Nephron progenitor cell (in vitro differentiated cells): ENCODE measurements around the gene FAT4.
A peak's percentile ranks its signal among the peaks of the same experiment; 100 is the strongest.

Experiments used
- DNase-seq: peaks from one replicate; pipeline ENCODE4 v3.0.0; 2021
- H3K27ac Mint-ChIP-seq: 2 replicates; pipeline ENCODE4 v1.8.0; 2021; ENCODE audit warnings: mild to moderate bottlenecking, moderate library complexity, mixed read lengths
- H3K27me3 Mint-ChIP-seq: 2 replicates; pipeline ENCODE4 v1.8.0; 2021; ENCODE audit warnings: mild to moderate bottlenecking, low read depth, mixed read lengths; ENCODE audit not compliant: poor library complexity
- H3K36me3 Mint-ChIP-seq: 2 replicates; pipeline ENCODE4 v1.8.0; 2021; ENCODE audit warnings: low read depth, mixed read lengths
- H3K4me1 Mint-ChIP-seq: 2 replicates; pipeline ENCODE4 v1.8.0; 2021; ENCODE audit warnings: mixed read lengths
- H3K4me3 Mint-ChIP-seq: 2 replicates; pipeline ENCODE4 v1.8.0; 2021; ENCODE audit warnings: mild to moderate bottlenecking, moderate library complexity, mixed read lengths
- H3K9me3 Mint-ChIP-seq: 2 replicates; pipeline ENCODE4 v1.8.0; 2021; ENCODE audit warnings: mild to moderate bottlenecking, moderate library complexity, mixed read lengths
- TF ChIP-seq, protein P1 (sequence below): fragments of 200-600 bp; sonication (generic); IDR thresholded peaks from 2 replicates; pipeline ENCODE4 v1.5.0; 2021; ENCODE audit warnings: antibody characterized with exemption

FAT4 gene

GRCh38 chr4:125314676-125315575 lies at the start of gene FAT4:
Gene FAT4, plus strand, starts transcription at chr4:125314955. Its CDS starts 1,457 bp downstream, at chr4:125316412.
- Mint-ChIP-seq H3K4me3 (peak within 1 kb of the TSS; percentile 97), H3K27me3 (peaks cover 26% of the 10 kb centered on the region), H3K36me3 (peaks cover under 1% of the 10 kb centered on the region), H3K4me1 (peaks cover 41% of the 10 kb centered on the region), H3K27ac (peak within 1 kb of the TSS; percentile 98), H3K9me3 (peaks cover 5% of the 10 kb centered on the region)
- peak; percentile 89 for DNase-seq
- TF ChIP-seq, protein P1, sequence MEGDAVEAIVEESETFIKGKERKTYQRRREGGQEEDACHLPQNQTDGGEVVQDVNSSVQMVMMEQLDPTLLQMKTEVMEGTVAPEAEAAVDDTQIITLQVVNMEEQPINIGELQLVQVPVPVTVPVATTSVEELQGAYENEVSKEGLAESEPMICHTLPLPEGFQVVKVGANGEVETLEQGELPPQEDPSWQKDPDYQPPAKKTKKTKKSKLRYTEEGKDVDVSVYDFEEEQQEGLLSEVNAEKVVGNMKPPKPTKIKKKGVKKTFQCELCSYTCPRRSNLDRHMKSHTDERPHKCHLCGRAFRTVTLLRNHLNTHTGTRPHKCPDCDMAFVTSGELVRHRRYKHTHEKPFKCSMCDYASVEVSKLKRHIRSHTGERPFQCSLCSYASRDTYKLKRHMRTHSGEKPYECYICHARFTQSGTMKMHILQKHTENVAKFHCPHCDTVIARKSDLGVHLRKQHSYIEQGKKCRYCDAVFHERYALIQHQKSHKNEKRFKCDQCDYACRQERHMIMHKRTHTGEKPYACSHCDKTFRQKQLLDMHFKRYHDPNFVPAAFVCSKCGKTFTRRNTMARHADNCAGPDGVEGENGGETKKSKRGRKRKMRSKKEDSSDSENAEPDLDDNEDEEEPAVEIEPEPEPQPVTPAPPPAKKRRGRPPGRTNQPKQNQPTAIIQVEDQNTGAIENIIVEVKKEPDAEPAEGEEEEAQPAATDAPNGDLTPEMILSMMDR = no peak

DNA sequence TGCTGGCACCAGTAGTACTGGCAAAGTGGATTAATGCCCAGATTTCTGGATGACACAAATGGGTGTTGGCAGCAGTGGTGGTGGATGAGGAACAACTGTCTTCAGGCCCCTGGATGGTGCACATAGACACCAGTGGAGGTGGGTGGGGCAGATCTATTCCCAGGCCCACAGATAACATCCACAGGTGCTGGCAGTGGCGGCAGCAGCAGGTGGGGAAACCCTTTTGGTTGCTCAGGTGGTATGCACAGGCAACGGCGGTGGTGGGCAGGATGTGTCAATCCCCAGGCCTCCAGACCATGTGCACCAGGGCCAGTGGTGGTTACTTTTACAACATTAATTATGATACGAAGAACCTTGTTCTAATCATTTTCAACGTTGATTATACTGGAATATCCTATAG lies 48.9 kb upstream of the FAT4 start:
- Mint-ChIP-seq H3K9me3 (no peaks in the 10 kb centered on the region), H3K36me3 (no peaks in the 10 kb centered on the region), H3K4me3 (no peak overlapping the region), H3K27me3 (peaks cover 3% of the 10 kb centered on the region), H3K4me1 (peaks cover 21% of the 10 kb centered on the region), H3K27ac (no peak overlapping the region)
- TF ChIP-seq, protein P1 = no peak
- no peak for DNase-seq

DNA sequence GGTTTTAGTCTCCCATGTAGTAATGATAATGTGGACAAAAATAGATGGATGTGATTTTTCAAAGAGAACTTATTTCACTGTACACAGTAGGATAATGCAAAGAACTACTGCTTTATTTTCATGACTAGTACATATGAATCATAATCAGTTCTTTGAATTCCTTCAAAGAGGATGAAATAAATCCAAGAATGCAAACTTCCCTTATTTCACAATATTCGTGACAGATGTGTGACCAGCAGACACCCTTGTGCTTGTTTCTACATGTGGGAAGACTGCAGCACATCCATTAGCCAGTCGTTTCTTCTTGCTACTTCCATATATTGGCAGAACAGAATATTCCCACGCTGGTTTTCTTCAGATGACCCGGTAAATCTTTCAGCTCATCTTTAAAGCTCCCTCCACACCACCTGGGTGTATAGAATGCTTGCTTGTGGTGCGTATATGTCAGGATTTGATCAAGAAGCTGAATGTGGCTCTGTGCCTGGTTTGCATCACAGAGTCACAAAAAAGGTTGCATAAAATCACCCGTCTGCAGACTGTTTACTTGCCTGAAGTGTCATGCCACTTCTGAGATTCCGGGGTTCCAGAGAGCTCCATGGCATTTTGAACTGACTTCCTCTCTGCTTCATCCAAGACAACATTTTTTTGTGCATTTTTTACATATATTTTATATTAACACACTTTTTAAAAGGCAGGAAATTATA lies 47.7 kb upstream of the FAT4 start:
- Mint-ChIP-seq H3K27me3 (peaks cover 3% of the 10 kb centered on the region), H3K4me3 (no peak overlapping the region), H3K9me3 (no peaks in the 10 kb centered on the region), H3K4me1 (peaks cover 21% of the 10 kb centered on the region), H3K27ac (peak overlapping the region; percentile 64), H3K36me3 (no peaks in the 10 kb centered on the region)
- TF ChIP-seq, protein P1 = no peak
- DNase-seq = no peak

GRCh38 chr4:125267630-125268029 lies 47.1 kb upstream of the FAT4 start:
- no peak overlapping the region for H3K4me3 Mint-ChIP-seq
- no peaks in the 10 kb centered on the region for H3K9me3 Mint-ChIP-seq
- H3K36me3 Mint-ChIP-seq = no peaks in the 10 kb centered on the region
- TF ChIP-seq, protein P1 = no peak
- H3K4me1 Mint-ChIP-seq = peaks cover 21% of the 10 kb centered on the region
- no peak overlapping the region for H3K27ac Mint-ChIP-seq
- peaks cover 3% of the 10 kb centered on the region for H3K27me3 Mint-ChIP-seq
- no peak for DNase-seq

DNA sequence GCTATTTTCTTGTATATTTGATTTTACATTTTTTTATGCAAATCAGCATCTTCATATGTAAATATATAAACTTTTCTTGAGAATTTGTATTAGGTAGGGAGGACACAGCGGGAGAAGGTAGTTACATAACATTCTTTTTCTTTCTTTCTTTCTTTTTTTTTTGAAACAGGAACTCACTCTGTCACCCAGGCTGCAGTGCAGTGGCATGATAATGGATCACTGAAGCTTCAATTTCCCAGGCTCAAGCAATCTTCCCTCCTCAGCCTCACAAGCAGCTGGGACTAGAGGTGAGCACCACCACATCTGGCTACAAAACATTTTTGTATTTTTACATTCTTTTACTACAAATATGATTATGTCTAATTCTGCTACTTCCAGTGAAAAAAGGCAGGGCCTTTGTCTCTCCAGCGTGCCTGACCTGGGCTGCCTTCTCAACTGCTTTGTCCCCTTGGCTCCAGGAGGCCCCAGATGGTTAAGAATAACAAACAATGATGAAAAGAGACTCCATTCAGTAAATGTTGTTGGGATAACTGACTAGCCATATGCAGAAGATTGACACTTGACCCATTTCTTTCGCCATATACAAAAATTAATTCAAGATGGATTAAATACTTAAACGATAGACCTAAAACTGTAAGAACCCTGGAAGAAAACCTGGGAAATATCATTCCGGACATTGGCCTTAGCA lies 46.5 kb upstream of the FAT4 start:
- no peak for DNase-seq
- no peaks in the 10 kb centered on the region for H3K9me3 Mint-ChIP-seq
- H3K4me3 Mint-ChIP-seq = no peak overlapping the region
- peak overlapping the region; percentile 75 for H3K27ac Mint-ChIP-seq
- H3K36me3 Mint-ChIP-seq = no peaks in the 10 kb centered on the region
- TF ChIP-seq, protein P1 = no peak
- H3K4me1 Mint-ChIP-seq = peaks cover 21% of the 10 kb centered on the region
- H3K27me3 Mint-ChIP-seq = peaks cover 3% of the 10 kb centered on the region
